GM23338 (cell line): ENCODE data around the gene SEMA6D. TPM values are rescaled to one million over a fixed set of nuclear protein-coding genes. Genes with fewer than 3 reads are reported as not detected.

Source experiments
- ATAC-seq: fragments of 200-7000 bp; cut with Tn5 transposase; 3 replicates; pipeline ENCODE4 v1.9.1; 2020
- DNase-seq: peaks from one replicate; pipeline ENCODE4 v3.0.0-alpha.2; 2015; ENCODE audit warnings: low spot score
- H2AFZ ChIP-seq: fragments of 200-600 bp; sonication (generic); 2 replicates; pipeline ENCODE4 v1.8.0; 2016; ENCODE audit warnings: antibody characterized with exemption, mild to moderate bottlenecking, moderate library complexity
- H3F3A ChIP-seq: fragments of 200-600 bp; sonication (generic); replicated peaks from 2 replicates; pipeline ENCODE4 v1.8.0; 2017; ENCODE audit warnings: antibody characterized with exemption, mixed run types, low read depth
- H3K27ac ChIP-seq: fragments of 200-600 bp; sonication (generic); 2 replicates; pipeline ENCODE4 v1.6.1; 2016; ENCODE audit warnings: low read depth
- H3K27me3 ChIP-seq: fragments of 200-600 bp; sonication (generic); 2 replicates; pipeline ENCODE4 v1.8.0; 2016; ENCODE audit warnings: mild to moderate bottlenecking, mixed run types, moderate library complexity; ENCODE audit not compliant: insufficient read depth
- H3K36me3 ChIP-seq: fragments of 200-600 bp; sonication (generic); 2 replicates; pipeline ENCODE4 v1.8.0; 2016; ENCODE audit warnings: mild to moderate bottlenecking; ENCODE audit not compliant: insufficient read depth
- H3K4me1 ChIP-seq: fragments of 200-600 bp; sonication (generic); 2 replicates; pipeline ENCODE4 v1.8.0; 2016; ENCODE audit warnings: mild to moderate bottlenecking, moderate library complexity; ENCODE audit not compliant: insufficient read depth
- H3K4me2 ChIP-seq: fragments of 200-600 bp; sonication (generic); 2 replicates; pipeline ENCODE4 v1.7.1; 2017; ENCODE audit warnings: mixed run types
- H3K4me3 ChIP-seq: fragments of 200-600 bp; sonication (generic); 2 replicates; pipeline ENCODE4 v1.6.1; 2016; ENCODE audit warnings: mixed run types
- H3K79me2 ChIP-seq: fragments of 200-600 bp; sonication (generic); replicated peaks from 2 replicates; pipeline ENCODE4 v1.8.0; 2017; ENCODE audit warnings: mild to moderate bottlenecking; ENCODE audit not compliant: insufficient read depth
- H3K9me2 ChIP-seq: fragments of 200-600 bp; sonication (generic); 2 replicates; pipeline ENCODE4 v1.8.0; 2017; ENCODE audit not compliant: insufficient read depth
- H4K20me1 ChIP-seq: fragments of 200-600 bp; sonication (generic); replicated peaks from 2 replicates; pipeline ENCODE4 v1.8.0; 2017; ENCODE audit warnings: mild to moderate bottlenecking; ENCODE audit not compliant: insufficient read depth
- H3K27ac Mint-ChIP-seq: 2 replicates; pipeline ENCODE4 v1.8.0; 2020; ENCODE audit warnings: inconsistent platforms, mild to moderate bottlenecking, moderate library complexity, mixed read lengths
- H3K27me3 Mint-ChIP-seq: 3 replicates; pipeline ENCODE4 v1.8.0; 2022; ENCODE audit warnings: low read depth, mild to moderate bottlenecking, moderate library complexity, mixed read lengths, inconsistent platforms; ENCODE audit not compliant: insufficient read depth, poor library complexity
- H3K36me3 Mint-ChIP-seq: 3 replicates; pipeline ENCODE4 v1.8.0; 2021; ENCODE audit warnings: low read depth, mild to moderate bottlenecking, inconsistent platforms, moderate library complexity, mixed read lengths
- H3K4me1 Mint-ChIP-seq: 3 replicates; pipeline ENCODE4 v1.8.0; 2020; ENCODE audit warnings: mild to moderate bottlenecking, inconsistent platforms, mixed read lengths
- H3K4me3 Mint-ChIP-seq: 3 replicates; pipeline ENCODE4 v1.8.0; 2021; ENCODE audit warnings: moderate library complexity, mild to moderate bottlenecking, inconsistent platforms, mixed read lengths
- H3K9me3 Mint-ChIP-seq: 3 replicates; pipeline ENCODE4 v1.8.0; 2020; ENCODE audit warnings: moderate library complexity, mild to moderate bottlenecking, inconsistent platforms, mixed read lengths
- CREB1 ChIP-seq: fragments of 250-450 bp; sonication (Bioruptor Pico); IDR thresholded peaks from 2 replicates; pipeline ENCODE4 v1.5.0; 2020; ENCODE audit warnings: low read depth, mild to moderate bottlenecking, moderate library complexity
- EZH2 ChIP-seq: fragments of 200-600 bp; sonication (generic); IDR thresholded peaks from one replicate; pipeline ENCODE4 v1.8.0; 2017; ENCODE audit warnings: antibody characterized with exemption, mild to moderate bottlenecking, low read depth; ENCODE audit not compliant: unreplicated experiment
- NANOG ChIP-seq: IDR thresholded peaks from 2 replicates; pipeline ENCODE4 v1.6.1; 2016; ENCODE audit warnings: antibody characterized with exemption, borderline replicate concordance
- POLR2AphosphoS5 ChIP-seq: IDR thresholded peaks from 2 replicates; pipeline ENCODE4 v1.6.1; 2016; ENCODE audit warnings: antibody characterized with exemption, low read depth
- STAT1 ChIP-seq: IDR thresholded peaks from one replicate; pipeline ENCODE4 v1.6.1; 2016; ENCODE audit warnings: antibody characterized with exemption; ENCODE audit not compliant: unreplicated experiment
- polyA plus RNA-seq: library from polyadenylated mRNA; unstranded; fragments of >200 nt; fragmentation: Nextera tagmentation; extraction: Ambion mirVana; gene quantifications from 2 replicates; pipeline ENCODE4 v1.2.1, GENCODE V29; 2016
- total RNA-seq: library from RNA; depleted of rRNA; stranded (reverse); fragments of >200 nt; shearing (Covaris generic); gene quantifications from 2 replicates; pipeline ENCODE4 v1.2.3, GENCODE V29; 2014
- TF ChIP-seq, protein P1 (sequence below), 2 experiments: fragments of 200-600 bp in 1 of 2; sonication (generic) in 1 of 2; conservative IDR thresholded peaks; 2 replicates each; pipeline versions ENCODE4 v1.5.1 to v1.6.1; 2016 to 2017; ENCODE audit warnings: antibody characterized with exemption in 2 of 2, low read depth in 2 of 2, mild to moderate bottlenecking in 2 of 2, moderate library complexity in 1 of 2
- TF ChIP-seq, protein P2 (sequence below): IDR thresholded peaks from 2 replicates; pipeline ENCODE4 v1.6.1; 2016; ENCODE audit warnings: antibody characterized with exemption
- TF ChIP-seq, protein P3 (sequence below): fragments of 250-450 bp; sonication (Bioruptor Pico); IDR thresholded peaks from 2 replicates; pipeline ENCODE4 v1.5.0; 2020; ENCODE audit warnings: mild to moderate bottlenecking, moderate library complexity

The SEMA6D gene
- total and polyA plus RNA-seq, 2 experiments from 2014 or later = 0.37 to 0.97 TPM

DNA sequence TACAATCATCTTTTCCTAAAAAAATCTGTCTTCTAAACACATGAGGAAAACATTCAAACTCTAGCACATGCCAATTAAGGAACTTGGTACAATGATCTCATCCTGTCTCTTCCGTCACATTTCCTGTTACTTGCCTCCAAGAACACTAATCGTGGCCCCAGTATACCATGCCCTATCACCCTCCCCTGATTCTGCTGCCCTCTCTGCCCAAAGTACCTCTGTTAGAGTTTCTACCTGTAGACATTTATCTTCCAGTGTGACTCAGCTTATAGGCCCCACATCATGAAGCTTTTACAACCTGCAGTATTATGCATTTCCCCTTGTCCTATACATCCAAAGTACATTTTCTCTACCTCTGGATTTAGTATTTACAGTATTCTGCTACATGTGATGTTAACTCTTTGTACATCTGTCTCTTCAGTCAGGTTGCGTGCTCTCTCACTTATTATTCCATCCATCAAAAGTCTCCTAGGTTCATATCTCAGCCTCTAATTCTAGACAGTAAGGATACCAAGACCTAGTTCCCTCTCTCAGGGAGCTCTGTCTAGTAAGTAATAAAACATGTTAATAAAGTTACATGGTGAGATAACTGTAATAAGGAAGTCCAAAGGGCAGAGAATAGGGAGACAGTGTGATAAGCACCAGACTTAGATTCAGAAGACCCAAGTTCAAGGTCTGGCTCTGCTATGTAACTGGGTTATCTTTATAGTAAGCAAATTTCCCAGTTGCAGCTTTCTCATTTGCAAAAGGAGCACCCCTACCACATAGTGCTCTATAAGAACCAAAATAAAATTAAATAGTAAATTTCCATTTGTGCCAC, 8.9 kb upstream of the SEMA6D start:
- H3K9me2 ChIP-seq = no peaks in the 10 kb centered on the region
- H3K27me3 Mint-ChIP-seq = no peaks in the 10 kb centered on the region
- ATAC-seq = no peak
- DNase-seq = no peak
- no peak overlapping the region for H3K4me2 ChIP-seq
- H2AFZ ChIP-seq = no peak overlapping the region
- no peaks in the 10 kb centered on the region for H3F3A ChIP-seq
- no peaks in the 10 kb centered on the region for H3K9me3 Mint-ChIP-seq
- TF ChIP-seq POLR2AphosphoS5 (no peak), NANOG (no peak), EZH2 (no peak), CREB1 (CRISPR knock-in tag) (no peak), STAT1 (no peak)
- TF ChIP-seq, protein P1, sequence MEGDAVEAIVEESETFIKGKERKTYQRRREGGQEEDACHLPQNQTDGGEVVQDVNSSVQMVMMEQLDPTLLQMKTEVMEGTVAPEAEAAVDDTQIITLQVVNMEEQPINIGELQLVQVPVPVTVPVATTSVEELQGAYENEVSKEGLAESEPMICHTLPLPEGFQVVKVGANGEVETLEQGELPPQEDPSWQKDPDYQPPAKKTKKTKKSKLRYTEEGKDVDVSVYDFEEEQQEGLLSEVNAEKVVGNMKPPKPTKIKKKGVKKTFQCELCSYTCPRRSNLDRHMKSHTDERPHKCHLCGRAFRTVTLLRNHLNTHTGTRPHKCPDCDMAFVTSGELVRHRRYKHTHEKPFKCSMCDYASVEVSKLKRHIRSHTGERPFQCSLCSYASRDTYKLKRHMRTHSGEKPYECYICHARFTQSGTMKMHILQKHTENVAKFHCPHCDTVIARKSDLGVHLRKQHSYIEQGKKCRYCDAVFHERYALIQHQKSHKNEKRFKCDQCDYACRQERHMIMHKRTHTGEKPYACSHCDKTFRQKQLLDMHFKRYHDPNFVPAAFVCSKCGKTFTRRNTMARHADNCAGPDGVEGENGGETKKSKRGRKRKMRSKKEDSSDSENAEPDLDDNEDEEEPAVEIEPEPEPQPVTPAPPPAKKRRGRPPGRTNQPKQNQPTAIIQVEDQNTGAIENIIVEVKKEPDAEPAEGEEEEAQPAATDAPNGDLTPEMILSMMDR (conservative IDR thresholded peaks at IDR 0.05; ENCODE audit: low read depth in 2 of 2) = no peak
- TF ChIP-seq, protein P2, sequence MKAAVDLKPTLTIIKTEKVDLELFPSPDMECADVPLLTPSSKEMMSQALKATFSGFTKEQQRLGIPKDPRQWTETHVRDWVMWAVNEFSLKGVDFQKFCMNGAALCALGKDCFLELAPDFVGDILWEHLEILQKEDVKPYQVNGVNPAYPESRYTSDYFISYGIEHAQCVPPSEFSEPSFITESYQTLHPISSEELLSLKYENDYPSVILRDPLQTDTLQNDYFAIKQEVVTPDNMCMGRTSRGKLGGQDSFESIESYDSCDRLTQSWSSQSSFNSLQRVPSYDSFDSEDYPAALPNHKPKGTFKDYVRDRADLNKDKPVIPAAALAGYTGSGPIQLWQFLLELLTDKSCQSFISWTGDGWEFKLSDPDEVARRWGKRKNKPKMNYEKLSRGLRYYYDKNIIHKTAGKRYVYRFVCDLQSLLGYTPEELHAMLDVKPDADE = no peak
- TF ChIP-seq, protein P3, sequence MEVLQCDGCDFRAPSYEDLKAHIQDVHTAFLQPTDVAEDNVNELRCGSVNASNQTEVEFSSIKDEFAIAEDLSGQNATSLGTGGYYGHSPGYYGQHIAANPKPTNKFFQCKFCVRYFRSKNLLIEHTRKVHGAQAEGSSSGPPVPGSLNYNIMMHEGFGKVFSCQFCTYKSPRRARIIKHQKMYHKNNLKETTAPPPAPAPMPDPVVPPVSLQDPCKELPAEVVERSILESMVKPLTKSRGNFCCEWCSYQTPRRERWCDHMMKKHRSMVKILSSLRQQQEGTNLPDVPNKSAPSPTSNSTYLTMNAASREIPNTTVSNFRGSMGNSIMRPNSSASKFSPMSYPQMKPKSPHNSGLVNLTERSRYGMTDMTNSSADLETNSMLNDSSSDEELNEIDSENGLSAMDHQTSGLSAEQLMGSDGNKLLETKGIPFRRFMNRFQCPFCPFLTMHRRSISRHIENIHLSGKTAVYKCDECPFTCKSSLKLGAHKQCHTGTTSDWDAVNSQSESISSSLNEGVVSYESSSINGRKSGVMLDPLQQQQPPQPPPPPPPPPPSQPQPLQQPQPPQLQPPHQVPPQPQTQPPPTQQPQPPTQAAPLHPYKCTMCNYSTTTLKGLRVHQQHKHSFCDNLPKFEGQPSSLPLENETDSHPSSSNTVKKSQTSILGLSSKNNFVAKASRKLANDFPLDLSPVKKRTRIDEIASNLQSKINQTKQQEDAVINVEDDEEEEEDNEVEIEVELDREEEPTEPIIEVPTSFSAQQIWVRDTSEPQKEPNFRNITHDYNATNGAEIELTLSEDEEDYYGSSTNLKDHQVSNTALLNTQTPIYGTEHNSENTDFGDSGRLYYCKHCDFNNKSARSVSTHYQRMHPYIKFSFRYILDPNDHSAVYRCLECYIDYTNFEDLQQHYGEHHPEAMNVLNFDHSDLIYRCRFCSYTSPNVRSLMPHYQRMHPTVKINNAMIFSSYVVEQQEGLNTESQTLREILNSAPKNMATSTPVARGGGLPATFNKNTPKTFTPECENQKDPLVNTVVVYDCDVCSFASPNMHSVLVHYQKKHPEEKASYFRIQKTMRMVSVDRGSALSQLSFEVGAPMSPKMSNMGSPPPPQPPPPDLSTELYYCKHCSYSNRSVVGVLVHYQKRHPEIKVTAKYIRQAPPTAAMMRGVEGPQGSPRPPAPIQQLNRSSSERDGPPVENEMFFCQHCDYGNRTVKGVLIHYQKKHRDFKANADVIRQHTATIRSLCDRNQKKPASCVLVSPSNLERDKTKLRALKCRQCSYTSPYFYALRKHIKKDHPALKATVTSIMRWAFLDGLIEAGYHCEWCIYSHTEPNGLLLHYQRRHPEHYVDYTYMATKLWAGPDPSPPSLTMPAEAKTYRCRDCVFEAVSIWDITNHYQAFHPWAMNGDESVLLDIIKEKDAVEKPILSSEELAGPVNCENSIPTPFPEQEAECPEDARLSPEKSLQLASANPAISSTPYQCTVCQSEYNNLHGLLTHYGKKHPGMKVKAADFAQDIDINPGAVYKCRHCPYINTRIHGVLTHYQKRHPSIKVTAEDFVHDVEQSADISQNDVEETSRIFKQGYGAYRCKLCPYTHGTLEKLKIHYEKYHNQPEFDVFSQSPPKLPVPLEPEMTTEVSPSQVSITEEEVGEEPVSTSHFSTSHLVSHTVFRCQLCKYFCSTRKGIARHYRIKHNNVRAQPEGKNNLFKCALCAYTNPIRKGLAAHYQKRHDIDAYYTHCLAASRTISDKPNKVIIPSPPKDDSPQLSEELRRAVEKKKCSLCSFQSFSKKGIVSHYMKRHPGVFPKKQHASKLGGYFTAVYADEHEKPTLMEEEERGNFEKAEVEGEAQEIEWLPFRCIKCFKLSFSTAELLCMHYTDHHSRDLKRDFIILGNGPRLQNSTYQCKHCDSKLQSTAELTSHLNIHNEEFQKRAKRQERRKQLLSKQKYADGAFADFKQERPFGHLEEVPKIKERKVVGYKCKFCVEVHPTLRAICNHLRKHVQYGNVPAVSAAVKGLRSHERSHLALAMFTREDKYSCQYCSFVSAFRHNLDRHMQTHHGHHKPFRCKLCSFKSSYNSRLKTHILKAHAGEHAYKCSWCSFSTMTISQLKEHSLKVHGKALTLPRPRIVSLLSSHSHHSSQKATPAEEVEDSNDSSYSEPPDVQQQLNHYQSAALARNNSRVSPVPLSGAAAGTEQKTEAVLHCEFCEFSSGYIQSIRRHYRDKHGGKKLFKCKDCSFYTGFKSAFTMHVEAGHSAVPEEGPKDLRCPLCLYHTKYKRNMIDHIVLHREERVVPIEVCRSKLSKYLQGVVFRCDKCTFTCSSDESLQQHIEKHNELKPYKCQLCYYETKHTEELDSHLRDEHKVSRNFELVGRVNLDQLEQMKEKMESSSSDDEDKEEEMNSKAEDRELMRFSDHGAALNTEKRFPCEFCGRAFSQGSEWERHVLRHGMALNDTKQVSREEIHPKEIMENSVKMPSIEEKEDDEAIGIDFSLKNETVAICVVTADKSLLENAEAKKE (CRISPR knock-in tag) = no peak
- H3K4me1 Mint-ChIP-seq = peaks cover 2% of the 10 kb centered on the region; the same call in 1 of the 3 replicates
- no peaks in the 10 kb centered on the region for H3K27me3 ChIP-seq
- no peaks in the 10 kb centered on the region for H3K4me1 ChIP-seq
- H3K36me3 Mint-ChIP-seq = no peaks in the 10 kb centered on the region
- H4K20me1 ChIP-seq = no peaks in the 10 kb centered on the region
- H3K79me2 ChIP-seq = no peaks in the 10 kb centered on the region
- no peak overlapping the region for H3K4me3 ChIP-seq
- H3K4me3 Mint-ChIP-seq = no peak overlapping the region
- no peak overlapping the region for H3K27ac ChIP-seq
- H3K36me3 ChIP-seq = no peaks in the 10 kb centered on the region
- H3K27ac Mint-ChIP-seq = no peak overlapping the region
